Measurements from ENCODE around the gene C19orf38.

DNA sequence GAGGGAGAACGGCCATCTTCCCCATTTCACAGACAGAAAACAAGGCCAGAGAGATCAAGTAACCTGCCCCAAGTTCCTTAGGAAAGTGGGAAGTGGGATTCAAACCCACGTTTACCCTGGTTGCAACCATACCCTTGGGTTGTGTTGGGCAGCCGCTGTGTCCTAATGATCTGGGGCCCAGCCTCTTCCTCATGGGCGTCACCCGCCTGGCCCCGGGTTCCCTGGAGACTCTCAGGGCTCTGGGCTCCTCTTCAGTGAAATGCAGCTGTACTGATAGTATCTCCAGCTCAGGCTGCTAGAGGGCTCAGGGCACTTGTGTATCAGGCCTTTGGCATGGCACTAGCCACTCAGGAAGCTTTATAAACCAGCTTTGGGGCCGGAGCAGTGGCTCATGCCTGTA lies 22.0 kb upstream of the C19orf38 start:
- TF ChIP-seq ZNF565 (CRISPR knock-in tag; conservative IDR thresholded peaks at IDR 0.05; ENCODE audit: low read depth) (no peak), ZFP30 (CRISPR knock-in tag; IDR thresholded peaks at IDR 0.05) (no peak), PPARA (CRISPR knock-in tag; IDR thresholded peaks at IDR 0.05; ENCODE audit: borderline replicate concordance) (no peak), ARNTL (CRISPR knock-in tag; IDR thresholded peaks at IDR 0.05; ENCODE audit: borderline replicate concordance, low read depth) (no peak), GLIS3 (CRISPR knock-in tag; IDR thresholded peaks at IDR 0.05) (no peak), ZFP3 (CRISPR knock-in tag; IDR thresholded peaks at IDR 0.05) (no peak)
- TF ChIP-seq, protein P1, sequence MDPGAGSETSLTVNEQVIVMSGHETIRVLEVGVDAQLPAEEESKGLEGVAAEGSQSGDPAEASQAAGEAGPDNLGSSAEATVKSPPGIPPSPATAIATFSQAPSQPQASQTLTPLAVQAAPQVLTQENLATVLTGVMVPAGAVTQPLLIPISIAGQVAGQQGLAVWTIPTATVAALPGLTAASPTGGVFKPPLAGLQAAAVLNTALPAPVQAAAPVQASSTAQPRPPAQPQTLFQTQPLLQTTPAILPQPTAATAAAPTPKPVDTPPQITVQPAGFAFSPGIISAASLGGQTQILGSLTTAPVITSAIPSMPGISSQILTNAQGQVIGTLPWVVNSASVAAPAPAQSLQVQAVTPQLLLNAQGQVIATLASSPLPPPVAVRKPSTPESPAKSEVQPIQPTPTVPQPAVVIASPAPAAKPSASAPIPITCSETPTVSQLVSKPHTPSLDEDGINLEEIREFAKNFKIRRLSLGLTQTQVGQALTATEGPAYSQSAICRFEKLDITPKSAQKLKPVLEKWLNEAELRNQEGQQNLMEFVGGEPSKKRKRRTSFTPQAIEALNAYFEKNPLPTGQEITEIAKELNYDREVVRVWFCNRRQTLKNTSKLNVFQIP (CRISPR knock-in tag; IDR thresholded peaks at IDR 0.05; ENCODE audit: borderline replicate concordance, low read depth), result no peak

Measured in SK-N-SH treated with all-trans-retinoic acid at 6 μM for 48 hours (cell line).